HepG2 (cell line): ENCODE results near the gene SLC25A25. TPM values are rescaled to one million over a fixed set of nuclear protein-coding genes. Genes with fewer than 3 reads are reported as not detected.
A peak's percentile ranks its signal among the peaks of the same experiment; 100 is the strongest.
"Not testable (repeated sequence)": the region's sequence is repeated elsewhere in the genome, so short reads cannot be mapped to it uniquely, and the experiment has no call there.

Source experiments
- ATAC-seq: fragments of 200-7000 bp; cut with Tn5 transposase; 3 replicates; pipeline ENCODE4 v1.9.1; 2020; ENCODE audit warnings: mild to moderate bottlenecking, moderate library complexity
- BruUV-seq: library from RNA; stranded (reverse); fragments of 400-500 nt; replicated peaks from 2 replicates; lab custom pipeline; 2021; lab: Mats Ljungman, UMichigan
- CTCF ChIA-PET: fragments of 300-600 bp; formaldehyde crosslinking; extraction: SDS; loops from one replicate; lab custom pipeline; 2021; ENCODE audit warnings: low total read pairs, inconsistent platforms, low intra/inter-chr PET ratio; lab: Yijun Ruan, JAX
- POLR2A ChIA-PET: fragments of 350-600 bp; sonication (Branson Sonifier 250); formaldehyde crosslinking; loops from one replicate; lab custom pipeline; 2020; ENCODE audit warnings: antibody characterized with exemption, inconsistent platforms; lab: Yijun Ruan, JAX
- DNase-seq: peaks from one replicate; pipeline ENCODE4 v3.0.0-alpha.2; 2015; ENCODE audit warnings: low spot score
- FAIRE-seq: peaks from 3 replicates; lab custom pipeline; 2011; peaks lifted over from hg19 to GRCh38; lab: Jason Lieb, UNC
- H2AFZ ChIP-seq: one replicate; pipeline ENCODE4 v1.6.1; 2011; ENCODE audit warnings: low read length, inconsistent platforms
- H3K27ac ChIP-seq: fragments of 300-600 bp; 3 replicates; pipeline ENCODE4 v1.8.0; 2011; ENCODE audit warnings: mixed run types, mild to moderate bottlenecking, mixed read lengths, low read length, inconsistent platforms; ENCODE audit not compliant: insufficient read depth; ENCODE audit errors: extremely low read length
- H3K27me3 ChIP-seq, 2 experiments: fragments of 200-600 bp in 1 of 2; 2 replicates in 1 of 2; 3 replicates in 1 of 2; pipeline versions ENCODE4 v1.6.0 to v1.8.0; 2011; ENCODE audit warnings: low read length in 2 of 2, mild to moderate bottlenecking in 2 of 2, moderate library complexity in 2 of 2, inconsistent platforms in 1 of 2; ENCODE audit not compliant: insufficient read depth in 2 of 2, control insufficient read depth in 1 of 2
- H3K36me3 ChIP-seq, 2 experiments: fragments of 200-600 bp in 1 of 2; replicated peaks in 1 of 2; 2 replicates in 1 of 2; 3 replicates in 1 of 2; pipeline versions ENCODE4 v1.5.1 to v1.8.0; 2011; ENCODE audit warnings: low read length in 2 of 2, inconsistent platforms in 1 of 2; ENCODE audit not compliant: insufficient read depth in 2 of 2, control insufficient read depth in 1 of 2
- H3K4me1 ChIP-seq: 2 replicates; pipeline ENCODE4 v1.5.1; 2012; ENCODE audit warnings: low read length, inconsistent platforms; ENCODE audit not compliant: insufficient read depth
- H3K4me2 ChIP-seq: 2 replicates; pipeline ENCODE4 v1.6.0; 2011; ENCODE audit warnings: low read depth, low read length, inconsistent platforms
- H3K4me3 ChIP-seq, 3 experiments: fragments of 200-600 bp in 1 of 3; sonication (generic), shearing (Covaris generic) in 1 of 3; replicated peaks in 1 of 3; 2 replicates each; pipeline ENCODE4 v1.5.1; 2011 to 2016; ENCODE audit warnings: low read length in 3 of 3, inconsistent platforms in 2 of 3, low read depth in 2 of 3, mild to moderate bottlenecking in 2 of 3, control low read depth in 1 of 3, mixed read lengths in 1 of 3; ENCODE audit not compliant: insufficient read depth in 1 of 3
- H3K79me2 ChIP-seq: one replicate; pipeline ENCODE4 v1.6.1; 2011; ENCODE audit warnings: low read length, inconsistent platforms; ENCODE audit not compliant: insufficient read depth
- H3K9ac ChIP-seq: 2 replicates; pipeline ENCODE4 v1.6.0; 2011; ENCODE audit warnings: mild to moderate bottlenecking, low read depth, low read length, inconsistent platforms; ENCODE audit not compliant: insufficient read depth
- H3K9me3 ChIP-seq: 2 replicates; pipeline ENCODE4 v1.5.1; 2012; ENCODE audit warnings: mild to moderate bottlenecking, low read length
- H4K20me1 ChIP-seq: 2 replicates; pipeline ENCODE4 v1.6.0; 2011; ENCODE audit warnings: inconsistent platforms, mild to moderate bottlenecking, low read length, moderate library complexity; ENCODE audit not compliant: insufficient read depth
- ATF7-NPFF ChIP-seq: sonication (generic); formaldehyde crosslinking; IDR thresholded peaks from 2 replicates; pipeline ENCODE4 v1.8.1; 2023; ENCODE audit warnings: mild to moderate bottlenecking, low read depth, missing genetic modification reagents, moderate library complexity
- DPF2 ChIP-seq: sonication (generic); formaldehyde crosslinking; IDR thresholded peaks from 2 replicates; pipeline ENCODE4 v1.4.0; 2020; ENCODE audit warnings: mild to moderate bottlenecking, low read depth, missing genetic modification reagents, borderline replicate concordance
- FOSL1 ChIP-seq: sonication (generic); formaldehyde crosslinking; IDR thresholded peaks from 2 replicates; pipeline ENCODE4 v1.9.0; 2021; ENCODE audit warnings: missing genetic modification reagents, borderline replicate concordance
- FOSL2 ChIP-seq: sonication (generic); formaldehyde crosslinking; IDR thresholded peaks from 2 replicates; pipeline ENCODE4 v1.4.0; 2020; ENCODE audit warnings: missing genetic modification reagents
- NR2C2 ChIP-seq: sonication (generic); formaldehyde crosslinking; IDR thresholded peaks from 2 replicates; pipeline ENCODE4 v1.4.0; 2020; ENCODE audit warnings: missing genetic modification reagents, mild to moderate bottlenecking, moderate library complexity, borderline replicate concordance
- NR2F1 ChIP-seq, 2 experiments: fragments of 450-650 bp in 1 of 2; formaldehyde crosslinking in 1 of 2; IDR thresholded peaks; 2 replicates each; pipeline versions ENCODE4 v1.5.0 to v1.6.1; 2016 to 2020; ENCODE audit warnings: mild to moderate bottlenecking in 1 of 2, missing compliant biosample characterization in 1 of 2, missing genetic modification reagents in 1 of 2, moderate library complexity in 1 of 2
- NR2F6 ChIP-seq, 2 experiments: IDR thresholded peaks; 2 replicates each; pipeline ENCODE4 v1.6.1; 2016; ENCODE audit warnings: antibody characterized with exemption in 1 of 2, mild to moderate bottlenecking in 1 of 2
- RARA ChIP-seq: IDR thresholded peaks from 2 replicates; pipeline ENCODE4 v1.6.1; 2016; ENCODE audit warnings: missing genetic modification reagents, missing compliant biosample characterization
- SAP130 ChIP-seq: IDR thresholded peaks from 2 replicates; pipeline ENCODE4 v1.6.1; 2016; ENCODE audit warnings: low read depth
- ZNF460 ChIP-seq: sonication (generic); formaldehyde crosslinking; IDR thresholded peaks from 2 replicates; pipeline ENCODE4 v1.5.1; 2020; ENCODE audit warnings: missing genetic modification reagents, mild to moderate bottlenecking, borderline replicate concordance
- ZNF772 ChIP-seq: sonication (generic); formaldehyde crosslinking; IDR thresholded peaks from 2 replicates; pipeline ENCODE4 v1.5.0; 2020; ENCODE audit warnings: mild to moderate bottlenecking, missing genetic modification reagents
- WGBS: methylation state at CpG from one replicate; pipeline ENCODE4 v1.1.6; 2017; ENCODE audit warnings: low lambda C conversion rate; 5-methylcytosine and 5-hydroxymethylcytosine counted together
- in situ Hi-C: cut with HindIII; loops from 2 replicates; pipeline ENCODE4 v1.10.0; 2017; ENCODE audit warnings: low pct_unique_long_range_greater_than_20kb; ENCODE audit not compliant: extremely low pct_ligation_motif_present
- intact Hi-C: fragments of 100-400 bp; cut with micrococcal nuclease; formaldehyde crosslinking; loops from one replicate; pipeline ENCODE4 v1.10.0; 2022; ENCODE audit not compliant: unreplicated experiment
- polyA plus RNA-seq, 8 experiments: library from polyadenylated mRNA; depleted of rRNA in 3 of 8; stranded (reverse) in 7 of 8; unstranded in 1 of 8; fragments of >200 nt; fragmentation: Illumina TruSeq in 4 of 8; extraction: Trizol in 4 of 8; gene quantifications; 2 replicates each; pipeline versions ENCODE4 v1.2.1 to v1.2.3, GENCODE V29; 2011 to 2016; ENCODE audit warnings: low read depth in 4 of 8, missing spikeins in 1 of 8, mixed read lengths in 1 of 8; ENCODE audit not compliant: insufficient read depth in 1 of 8
- total RNA-seq, 5 experiments: library from RNA; depleted of rRNA; stranded (reverse); fragments of >200 nt; fragmentation: Illumina TruSeq; extraction: Trizol; gene quantifications; 2 replicates each; pipeline ENCODE4 v1.2.3, GENCODE V29; 2016; ENCODE audit warnings: low read depth in 1 of 5
- TF ChIP-seq, protein P1 (sequence below): sonication (generic); formaldehyde crosslinking; IDR thresholded peaks from 2 replicates; pipeline ENCODE4 v1.9.0; 2022; ENCODE audit warnings: missing genetic modification reagents, mild to moderate bottlenecking, borderline replicate concordance
- TF ChIP-seq, protein P2 (sequence below): IDR thresholded peaks from 2 replicates; pipeline ENCODE4 v1.6.1; 2016; ENCODE audit warnings: low read depth, borderline replicate concordance
- TF ChIP-seq, protein P3 (sequence below): sonication (generic); formaldehyde crosslinking; IDR thresholded peaks from 2 replicates; pipeline ENCODE4 v1.5.0; 2020; ENCODE audit warnings: missing genetic modification reagents
- TF ChIP-seq, protein P4 (sequence below): IDR thresholded peaks from 2 replicates; pipeline ENCODE4 v1.4.0; 2020; ENCODE audit warnings: mild to moderate bottlenecking, missing genetic modification reagents

Gene SLC25A25
- total and polyA plus RNA-seq, 2 of the 13 experiments (the other 11 are each of a cell fraction or from before 2014, with no cell fraction given): 10.5 to 24.8 TPM

DNA sequence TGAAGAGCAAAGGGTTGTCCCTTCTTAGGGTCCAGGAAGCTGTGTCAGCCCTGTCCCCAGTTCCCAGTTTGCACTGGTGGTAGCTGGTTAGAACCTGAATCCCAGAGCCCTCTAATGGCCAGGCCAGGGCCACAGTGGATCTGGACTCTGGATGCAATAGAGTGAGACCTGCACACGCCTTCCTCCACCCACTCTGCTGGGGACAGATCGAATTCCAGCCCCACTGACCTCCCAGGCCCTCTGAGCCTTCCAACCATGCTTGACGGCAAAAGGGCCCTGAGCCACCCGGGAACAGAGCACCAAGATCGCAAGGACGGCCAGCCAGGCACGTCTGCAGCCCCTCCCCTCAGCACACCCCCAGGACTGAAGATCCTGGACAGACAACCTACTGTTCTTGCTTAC lies 24.6 kb upstream of the SLC25A25 start (continued):
- TF ChIP-seq, protein P1, sequence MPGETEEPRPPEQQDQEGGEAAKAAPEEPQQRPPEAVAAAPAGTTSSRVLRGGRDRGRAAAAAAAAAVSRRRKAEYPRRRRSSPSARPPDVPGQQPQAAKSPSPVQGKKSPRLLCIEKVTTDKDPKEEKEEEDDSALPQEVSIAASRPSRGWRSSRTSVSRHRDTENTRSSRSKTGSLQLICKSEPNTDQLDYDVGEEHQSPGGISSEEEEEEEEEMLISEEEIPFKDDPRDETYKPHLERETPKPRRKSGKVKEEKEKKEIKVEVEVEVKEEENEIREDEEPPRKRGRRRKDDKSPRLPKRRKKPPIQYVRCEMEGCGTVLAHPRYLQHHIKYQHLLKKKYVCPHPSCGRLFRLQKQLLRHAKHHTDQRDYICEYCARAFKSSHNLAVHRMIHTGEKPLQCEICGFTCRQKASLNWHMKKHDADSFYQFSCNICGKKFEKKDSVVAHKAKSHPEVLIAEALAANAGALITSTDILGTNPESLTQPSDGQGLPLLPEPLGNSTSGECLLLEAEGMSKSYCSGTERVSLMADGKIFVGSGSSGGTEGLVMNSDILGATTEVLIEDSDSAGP (CRISPR knock-in tag): peak; percentile 69
- TF ChIP-seq DPF2 (CRISPR knock-in tag) (no peak), ATF7-NPFF (CRISPR knock-in tag) (peak; percentile 38; the same call in 1 of the 2 replicates), ZNF772 (CRISPR knock-in tag) (peak; percentile 51; the same call in 1 of the 2 replicates)
- TF ChIP-seq, protein P2, sequence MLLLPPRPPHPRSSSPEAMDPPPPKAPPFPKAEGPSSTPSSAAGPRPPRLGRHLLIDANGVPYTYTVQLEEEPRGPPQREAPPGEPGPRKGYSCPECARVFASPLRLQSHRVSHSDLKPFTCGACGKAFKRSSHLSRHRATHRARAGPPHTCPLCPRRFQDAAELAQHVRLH (CRISPR knock-in tag): 0 out of 2 replicates have a peak, but pooled peaks have one; percentile 25
- TF ChIP-seq, protein P3, sequence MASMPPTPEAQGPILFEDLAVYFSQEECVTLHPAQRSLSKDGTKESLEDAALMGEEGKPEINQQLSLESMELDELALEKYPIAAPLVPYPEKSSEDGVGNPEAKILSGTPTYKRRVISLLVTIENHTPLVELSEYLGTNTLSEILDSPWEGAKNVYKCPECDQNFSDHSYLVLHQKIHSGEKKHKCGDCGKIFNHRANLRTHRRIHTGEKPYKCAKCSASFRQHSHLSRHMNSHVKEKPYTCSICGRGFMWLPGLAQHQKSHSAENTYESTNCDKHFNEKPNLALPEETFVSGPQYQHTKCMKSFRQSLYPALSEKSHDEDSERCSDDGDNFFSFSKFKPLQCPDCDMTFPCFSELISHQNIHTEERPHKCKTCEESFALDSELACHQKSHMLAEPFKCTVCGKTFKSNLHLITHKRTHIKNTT (CRISPR knock-in tag): no peak

DNA sequence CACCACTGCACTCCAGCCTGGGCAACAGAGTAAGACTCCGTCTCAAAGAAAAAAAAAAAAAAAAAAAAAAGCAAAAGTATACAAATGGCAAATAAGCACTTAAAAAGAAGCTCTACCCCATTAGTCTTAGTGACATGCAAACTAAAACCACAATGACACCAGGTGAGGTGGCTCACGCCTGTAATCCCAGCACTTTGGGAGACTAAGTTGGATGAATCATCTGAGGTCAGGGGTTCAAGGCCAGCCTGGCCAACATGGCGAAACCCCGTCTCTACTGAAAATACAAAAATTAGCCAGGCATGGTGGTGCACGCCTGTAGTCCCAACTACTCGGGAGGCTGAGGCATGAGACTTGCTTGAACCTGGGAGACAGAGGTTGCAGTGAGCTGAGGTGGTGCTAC lies 22.6 kb upstream of the SLC25A25 start:
- ATAC-seq, H3K36me3 ChIP-seq, H3K79me2 ChIP-seq, POLR2A ChIA-PET, CTCF ChIA-PET, H3K27me3 ChIP-seq, H3K27ac ChIP-seq, BruUV-seq, H3K4me2 ChIP-seq, H3K9me3 ChIP-seq, H3K9ac ChIP-seq, in situ Hi-C loops, intact Hi-C loops, DNase-seq, H2AFZ ChIP-seq, FAIRE-seq, H3K4me3 ChIP-seq, H4K20me1 ChIP-seq: not testable (repeated sequence)
- 21% methylated on average over 6 of the region's 6 CpGs for WGBS
- peaks cover 67% of the 10 kb centered on the region for H3K4me1 ChIP-seq
- peak; percentile 41; the same call in 1 of the 2 replicates for TF ChIP-seq FOSL1 (CRISPR knock-in tag)
- peak in 1 of 2 experiments; percentile 55; a peak in 2 of 4 replicates for TF ChIP-seq NR2F1 (CRISPR knock-in tag; IDR thresholded peaks at IDR 0.05)
- peak; percentile 48; the same call in 1 of the 2 replicates for TF ChIP-seq NR2F6 (IDR thresholded peaks at IDR 0.05)
- peak; percentile 71; the same call in 1 of the 2 replicates for TF ChIP-seq NR2F6 (CRISPR knock-in tag; IDR thresholded peaks at IDR 0.05)
- TF ChIP-seq SAP130: peak; percentile 33; the same call in 1 of the 2 replicates
- TF ChIP-seq FOSL2 (CRISPR knock-in tag): peak; percentile 89
- TF ChIP-seq ZNF460 (CRISPR knock-in tag): peak; percentile 28; the same call in 1 of the 2 replicates
- peak; percentile 73 for TF ChIP-seq RARA (CRISPR knock-in tag)
- TF ChIP-seq, protein P4, sequence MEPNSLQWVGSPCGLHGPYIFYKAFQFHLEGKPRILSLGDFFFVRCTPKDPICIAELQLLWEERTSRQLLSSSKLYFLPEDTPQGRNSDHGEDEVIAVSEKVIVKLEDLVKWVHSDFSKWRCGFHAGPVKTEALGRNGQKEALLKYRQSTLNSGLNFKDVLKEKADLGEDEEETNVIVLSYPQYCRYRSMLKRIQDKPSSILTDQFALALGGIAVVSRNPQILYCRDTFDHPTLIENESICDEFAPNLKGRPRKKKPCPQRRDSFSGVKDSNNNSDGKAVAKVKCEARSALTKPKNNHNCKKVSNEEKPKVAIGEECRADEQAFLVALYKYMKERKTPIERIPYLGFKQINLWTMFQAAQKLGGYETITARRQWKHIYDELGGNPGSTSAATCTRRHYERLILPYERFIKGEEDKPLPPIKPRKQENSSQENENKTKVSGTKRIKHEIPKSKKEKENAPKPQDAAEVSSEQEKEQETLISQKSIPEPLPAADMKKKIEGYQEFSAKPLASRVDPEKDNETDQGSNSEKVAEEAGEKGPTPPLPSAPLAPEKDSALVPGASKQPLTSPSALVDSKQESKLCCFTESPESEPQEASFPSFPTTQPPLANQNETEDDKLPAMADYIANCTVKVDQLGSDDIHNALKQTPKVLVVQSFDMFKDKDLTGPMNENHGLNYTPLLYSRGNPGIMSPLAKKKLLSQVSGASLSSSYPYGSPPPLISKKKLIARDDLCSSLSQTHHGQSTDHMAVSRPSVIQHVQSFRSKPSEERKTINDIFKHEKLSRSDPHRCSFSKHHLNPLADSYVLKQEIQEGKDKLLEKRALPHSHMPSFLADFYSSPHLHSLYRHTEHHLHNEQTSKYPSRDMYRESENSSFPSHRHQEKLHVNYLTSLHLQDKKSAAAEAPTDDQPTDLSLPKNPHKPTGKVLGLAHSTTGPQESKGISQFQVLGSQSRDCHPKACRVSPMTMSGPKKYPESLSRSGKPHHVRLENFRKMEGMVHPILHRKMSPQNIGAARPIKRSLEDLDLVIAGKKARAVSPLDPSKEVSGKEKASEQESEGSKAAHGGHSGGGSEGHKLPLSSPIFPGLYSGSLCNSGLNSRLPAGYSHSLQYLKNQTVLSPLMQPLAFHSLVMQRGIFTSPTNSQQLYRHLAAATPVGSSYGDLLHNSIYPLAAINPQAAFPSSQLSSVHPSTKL (CRISPR knock-in tag): 0 out of 2 replicates have a peak, but pooled peaks have one; percentile 19
- TF ChIP-seq NR2C2: peak; percentile 38; the same call in 1 of the 2 replicates
